ENCODE data around the gene AUTS2.

The AUTS2 gene

GRCh38 chr7:70638158-70639107 is 1040.2 kb downstream of the AUTS2 start:
- TF ChIP-seq, protein P1, sequence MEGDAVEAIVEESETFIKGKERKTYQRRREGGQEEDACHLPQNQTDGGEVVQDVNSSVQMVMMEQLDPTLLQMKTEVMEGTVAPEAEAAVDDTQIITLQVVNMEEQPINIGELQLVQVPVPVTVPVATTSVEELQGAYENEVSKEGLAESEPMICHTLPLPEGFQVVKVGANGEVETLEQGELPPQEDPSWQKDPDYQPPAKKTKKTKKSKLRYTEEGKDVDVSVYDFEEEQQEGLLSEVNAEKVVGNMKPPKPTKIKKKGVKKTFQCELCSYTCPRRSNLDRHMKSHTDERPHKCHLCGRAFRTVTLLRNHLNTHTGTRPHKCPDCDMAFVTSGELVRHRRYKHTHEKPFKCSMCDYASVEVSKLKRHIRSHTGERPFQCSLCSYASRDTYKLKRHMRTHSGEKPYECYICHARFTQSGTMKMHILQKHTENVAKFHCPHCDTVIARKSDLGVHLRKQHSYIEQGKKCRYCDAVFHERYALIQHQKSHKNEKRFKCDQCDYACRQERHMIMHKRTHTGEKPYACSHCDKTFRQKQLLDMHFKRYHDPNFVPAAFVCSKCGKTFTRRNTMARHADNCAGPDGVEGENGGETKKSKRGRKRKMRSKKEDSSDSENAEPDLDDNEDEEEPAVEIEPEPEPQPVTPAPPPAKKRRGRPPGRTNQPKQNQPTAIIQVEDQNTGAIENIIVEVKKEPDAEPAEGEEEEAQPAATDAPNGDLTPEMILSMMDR (IDR thresholded peaks at IDR 0.05): no peak

GRCh38 chr7:70640266-70640833 is 1042.1 kb downstream of the AUTS2 start:
- TF ChIP-seq, protein P1 (IDR thresholded peaks at IDR 0.05): no peak

DNA sequence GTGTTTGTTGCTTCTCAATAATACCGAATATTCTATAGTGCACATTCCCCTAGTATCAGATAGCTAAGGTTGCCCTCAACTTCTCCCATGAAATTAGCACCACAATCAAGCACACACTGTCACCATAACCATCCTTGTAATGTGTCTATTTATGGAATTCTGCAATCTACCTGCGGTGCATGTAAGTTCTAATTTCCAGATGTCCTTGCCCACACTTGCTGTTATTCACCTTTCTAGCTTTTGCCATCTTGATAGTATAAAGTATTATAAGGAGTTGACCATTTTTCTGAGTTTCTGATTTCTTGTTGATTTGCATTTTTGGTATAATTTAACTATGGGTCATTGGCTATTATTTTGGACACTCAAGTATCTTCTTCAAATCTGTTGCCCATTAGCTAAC is 1043.6 kb downstream of the AUTS2 start:
- TF ChIP-seq, protein P1 (IDR thresholded peaks at IDR 0.05): no peak

DNA sequence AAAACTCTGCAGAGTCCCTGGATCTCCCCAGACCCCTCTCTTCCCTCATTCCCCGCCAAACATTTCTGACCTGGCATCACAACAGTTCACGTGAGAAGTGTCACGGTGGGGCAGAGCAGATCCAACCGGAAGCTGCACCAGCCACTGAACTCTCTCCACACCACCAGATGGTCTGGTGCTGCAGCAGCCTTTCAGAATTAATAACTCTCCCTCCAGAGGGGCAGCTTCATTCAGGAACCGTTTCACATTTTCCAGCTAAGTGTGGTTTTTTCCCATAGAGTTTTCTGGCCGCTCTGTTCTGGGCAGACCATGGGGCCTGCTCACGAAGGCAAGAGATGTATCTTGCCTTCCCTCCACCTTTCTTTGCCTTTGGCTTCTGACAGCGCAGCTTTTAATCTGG is 1047.0 kb downstream of the AUTS2 start:
- TF ChIP-seq, protein P1 (IDR thresholded peaks at IDR 0.05): no peak

GRCh38 chr7:70645876-70646351 is 1047.6 kb downstream of the AUTS2 start:
- TF ChIP-seq, protein P1 (IDR thresholded peaks at IDR 0.05): no peak

- TF ChIP-seq, protein P1 (IDR thresholded peaks at IDR 0.05): no peak
Observed at GRCh38 chr7:70646536-70647248, 1048.4 kb downstream of the AUTS2 start.

DNA sequence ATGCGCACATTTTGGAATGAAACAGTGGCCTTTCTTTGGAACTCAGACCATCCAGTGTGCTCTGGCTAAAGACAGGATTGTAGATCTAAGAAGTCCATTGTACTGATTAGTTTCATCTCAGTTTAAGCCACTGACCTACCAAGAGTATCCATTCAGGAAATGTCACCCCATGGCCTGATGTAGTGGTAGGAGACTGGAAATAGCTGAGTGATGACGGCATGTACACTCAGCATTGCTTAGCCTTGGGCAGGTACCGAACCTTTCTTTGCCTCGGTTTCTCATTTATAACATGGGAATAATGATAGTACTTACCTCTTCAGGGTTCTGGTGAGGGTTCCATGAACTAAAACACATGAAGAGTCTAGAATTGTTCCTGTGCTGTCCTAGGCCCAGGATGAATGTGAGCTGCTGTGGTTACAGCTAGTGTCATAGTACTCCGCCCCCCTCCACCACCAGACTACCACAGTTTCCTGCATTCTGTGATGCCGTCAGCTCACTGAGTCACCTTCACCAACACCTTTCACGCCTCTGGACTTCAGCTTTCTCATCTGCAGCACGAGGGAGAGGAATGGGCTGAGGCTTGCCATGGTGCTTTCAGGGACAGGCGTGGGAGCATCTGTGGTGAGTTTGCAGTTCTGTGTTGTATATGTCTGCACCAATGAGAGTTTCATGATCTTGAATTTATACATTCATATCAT is 1049.7 kb downstream of the AUTS2 start:
- TF ChIP-seq, protein P1 (IDR thresholded peaks at IDR 0.05): no peak

All from LNCAP (cell line).